Measurements from ENCODE around the gene TCF15.

Gene TCF15

DNA sequence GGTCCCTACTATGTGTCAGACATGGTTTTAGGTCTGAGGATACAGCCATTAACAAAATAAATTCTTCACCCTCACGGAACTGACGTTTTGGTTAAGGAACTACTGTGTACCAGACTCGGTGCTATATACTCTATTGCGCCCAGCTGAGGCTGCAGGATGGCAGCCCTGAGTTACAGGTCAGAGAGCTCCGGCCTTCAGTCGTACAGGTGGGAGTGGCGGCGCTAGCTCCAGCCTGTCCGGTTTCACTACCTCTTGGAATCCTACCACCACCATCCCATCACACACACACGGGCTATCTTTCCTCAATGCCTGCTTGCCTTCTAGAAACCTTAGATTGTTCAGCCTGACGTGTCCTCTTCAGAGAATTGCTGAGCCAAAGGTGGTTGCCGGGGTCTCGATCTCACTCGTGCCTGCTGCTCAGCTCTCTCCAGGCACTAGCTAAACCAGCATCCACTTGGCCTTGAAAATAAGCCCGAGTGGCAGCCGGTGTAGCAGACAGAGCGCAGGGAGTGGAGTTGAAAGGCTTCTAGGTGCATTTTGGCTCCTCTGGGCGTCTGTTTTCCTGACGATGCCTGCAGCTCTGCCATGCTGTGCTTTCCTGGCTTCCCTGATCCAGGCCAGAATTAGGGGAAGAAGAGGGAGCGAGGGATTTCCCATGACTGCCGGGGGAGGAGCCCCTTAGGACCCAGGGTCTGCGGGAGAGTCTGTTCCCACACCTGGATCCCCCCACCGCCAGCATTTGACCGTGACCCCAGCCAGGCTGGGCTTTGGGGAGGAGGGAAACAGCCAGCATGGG, 1.1 kb upstream of the TCF15 start:
- DNase-seq (ENCODE audit: low spot score) = no peak

DNA sequence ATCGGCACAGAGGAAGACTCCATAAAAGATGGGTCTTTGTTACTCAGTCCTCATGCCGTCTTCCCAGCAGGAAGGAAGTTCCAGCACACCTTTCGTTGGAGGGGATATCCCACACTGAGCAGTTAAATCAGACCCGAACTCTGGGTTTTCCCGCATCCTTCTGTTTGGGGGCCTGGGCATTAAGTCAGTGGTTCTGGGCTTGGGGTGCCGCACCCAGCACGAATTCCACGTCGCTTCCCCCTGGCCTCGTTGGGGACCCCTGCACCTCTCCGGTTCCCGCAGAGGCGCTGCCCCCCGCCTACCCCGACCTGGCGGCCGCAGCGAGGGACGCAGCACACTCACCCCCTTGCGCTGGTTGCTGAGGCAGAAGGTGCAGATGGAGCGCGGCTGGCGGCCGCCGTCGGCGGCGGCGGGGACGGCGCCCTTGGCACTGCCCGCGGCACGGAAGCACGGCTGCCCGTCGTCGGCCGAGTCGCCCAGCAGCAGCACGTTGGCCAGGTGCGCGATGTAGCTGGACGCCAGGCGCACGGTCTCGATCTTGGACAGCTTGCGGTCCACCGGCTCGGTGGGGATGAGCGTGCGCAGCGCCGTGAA, 641 bp downstream of the TCF15 start:
- no peak for DNase-seq (ENCODE audit: low spot score)

DNA sequence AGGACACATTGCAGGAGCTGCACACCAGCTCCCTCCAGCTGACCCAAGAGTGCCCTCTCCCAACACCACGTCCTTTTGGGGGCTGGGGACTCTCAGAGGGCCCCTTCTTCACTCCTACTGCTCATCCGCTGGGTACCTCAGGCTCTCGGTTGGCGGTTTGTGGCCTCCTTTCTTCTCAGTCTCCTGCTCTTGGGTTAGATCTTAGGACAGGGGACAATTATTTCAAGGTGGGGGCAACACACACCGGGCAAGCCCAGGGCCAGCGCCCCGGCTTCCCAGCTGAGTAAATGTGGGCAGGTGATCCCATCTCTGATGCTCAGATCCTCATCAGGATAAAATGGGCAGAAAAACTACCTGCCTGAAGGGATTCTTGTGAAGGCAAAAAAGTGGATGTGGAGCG, 1.1 kb downstream of the TCF15 start:
- no peak for DNase-seq (ENCODE audit: low spot score)

DNA sequence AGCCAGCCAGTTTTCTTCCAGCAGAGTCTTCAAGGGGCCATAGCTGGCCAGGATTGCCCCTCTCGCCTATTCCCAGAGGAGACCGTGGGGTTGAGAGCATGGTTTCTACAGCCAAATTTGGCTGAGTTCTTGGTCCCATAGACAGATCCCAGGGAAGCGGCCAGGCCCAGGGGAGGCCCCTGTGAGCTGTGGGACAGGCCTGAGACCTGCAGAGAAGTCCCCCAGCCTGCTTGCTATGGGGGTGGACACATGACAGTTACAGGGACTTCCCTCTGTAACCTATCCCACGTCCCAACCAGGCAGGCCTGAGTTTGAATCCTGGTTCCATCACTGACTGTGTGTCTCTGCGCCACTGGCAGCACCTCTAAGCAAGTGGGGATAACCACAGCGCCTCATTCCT, 2.6 kb downstream of the TCF15 start:
- no peak for DNase-seq (ENCODE audit: low spot score)

DNA sequence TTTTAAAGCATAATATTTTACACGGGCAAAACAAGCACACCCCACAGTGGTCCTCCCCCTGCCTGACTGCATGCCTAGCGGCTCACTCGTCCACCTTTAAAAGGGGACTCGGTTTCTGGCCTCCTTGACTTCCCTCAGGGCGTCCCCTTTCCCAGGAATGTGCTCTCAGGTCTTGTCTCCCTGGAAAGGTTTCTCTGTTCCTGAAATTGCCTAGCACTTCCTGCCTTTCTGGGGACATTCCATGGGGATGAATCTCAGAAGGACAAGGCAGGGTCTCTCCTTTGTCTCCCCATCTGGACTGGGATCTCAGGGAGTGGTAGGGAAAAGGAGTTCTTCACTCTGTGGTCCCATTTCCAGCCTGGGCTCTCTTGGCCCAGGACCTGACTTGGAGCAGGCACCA, 4.9 kb downstream of the TCF15 start:
- DNase-seq (ENCODE audit: low spot score) = no peak

DNA sequence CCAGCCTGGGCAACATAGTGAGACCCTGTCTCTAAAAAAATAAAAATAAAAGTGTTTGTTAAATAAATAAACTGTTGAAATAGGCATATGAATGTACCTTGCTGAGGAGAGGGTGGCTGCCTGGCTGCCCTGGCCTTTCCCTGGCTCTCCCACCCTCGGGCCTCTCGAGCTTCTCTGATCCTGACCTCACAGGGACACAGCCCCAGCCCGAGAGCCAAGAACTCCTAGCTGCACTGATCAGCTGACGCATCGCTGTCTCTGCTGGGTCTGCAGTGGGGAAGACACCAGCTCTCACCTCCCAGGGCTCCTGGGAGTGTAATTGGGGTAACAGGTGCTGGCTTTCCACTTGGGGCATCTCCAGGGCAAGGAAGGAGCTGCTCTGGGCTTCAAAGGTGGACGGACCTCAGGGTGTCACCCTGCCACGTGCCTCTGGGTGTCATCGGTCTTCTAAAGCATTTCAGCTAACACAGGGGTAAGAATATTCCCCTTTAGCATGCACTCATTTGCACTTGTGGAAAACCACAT, 6.9 kb downstream of the TCF15 start:
- no peak for DNase-seq (ENCODE audit: low spot score)

DNA sequence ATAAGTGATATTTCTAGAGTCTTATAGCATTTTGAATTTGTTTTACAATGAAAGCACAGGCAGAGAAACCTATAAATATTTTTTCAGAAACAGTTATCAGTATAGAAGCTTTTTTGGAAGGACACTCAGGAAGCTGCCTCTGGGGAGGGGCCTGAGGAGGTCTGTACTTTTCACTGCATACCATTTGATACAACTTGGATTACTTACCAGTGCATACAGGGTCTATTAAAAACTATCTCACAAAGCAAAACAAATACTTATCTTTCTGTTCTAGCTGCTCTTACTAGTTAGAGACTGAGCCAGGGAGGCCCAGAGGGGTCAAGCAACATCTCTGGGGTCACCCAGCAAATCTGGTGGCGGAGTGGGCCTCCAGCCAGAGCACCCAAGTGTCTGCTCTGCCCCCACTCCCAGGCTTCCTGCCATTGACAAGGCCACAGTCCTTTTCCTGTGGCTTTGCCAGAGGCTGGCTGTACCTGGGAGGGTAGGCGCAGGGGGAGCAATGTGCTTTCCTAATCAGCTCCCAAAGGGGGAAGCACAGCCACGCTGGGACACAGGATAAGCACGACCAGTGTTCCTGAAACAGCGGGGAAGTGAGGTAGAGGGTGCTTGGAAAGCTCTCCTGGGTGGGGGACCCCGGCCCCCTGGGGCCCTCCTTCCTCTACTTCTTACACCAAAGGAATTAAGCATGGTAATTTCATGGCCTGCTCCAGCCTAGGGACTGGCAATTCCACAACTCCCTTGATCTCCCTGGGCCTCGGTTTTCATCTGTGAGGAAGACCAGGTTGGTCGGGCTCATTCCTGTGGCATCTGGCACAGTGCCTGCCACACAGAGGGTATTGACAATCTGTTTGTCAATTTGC, 7.8 kb downstream of the TCF15 start:
- DNase-seq (ENCODE audit: low spot score) = no peak

- no peak for DNase-seq (ENCODE audit: low spot score)
Measured at GRCh38 chr20:600736-601135, 9.4 kb downstream of the TCF15 start.

DNA sequence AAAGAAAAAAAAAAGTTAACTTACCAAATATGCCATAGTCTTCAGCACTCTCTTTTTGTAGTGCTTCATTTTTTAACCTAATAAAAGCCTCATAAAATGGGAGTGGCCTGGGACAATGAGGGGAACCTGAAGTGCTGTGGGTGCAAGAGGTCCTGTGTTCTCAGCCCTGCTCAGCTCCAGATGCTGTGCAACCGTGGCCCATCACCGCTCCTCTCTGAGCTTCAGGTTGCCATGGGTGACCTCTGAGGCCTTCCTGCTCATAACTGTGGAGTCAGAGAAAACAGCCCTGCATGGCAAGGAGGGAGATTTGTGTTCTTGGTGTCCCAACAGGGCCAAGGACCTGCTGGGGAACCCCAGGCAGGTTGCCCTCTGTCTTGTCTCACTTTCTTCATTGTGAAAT, 10.0 kb downstream of the TCF15 start:
- no peak for DNase-seq (ENCODE audit: low spot score)

- DNase-seq (ENCODE audit: low spot score) = no peak
Measured at GRCh38 chr20:598133-598850, 11.8 kb downstream of the TCF15 start.

- no peak for DNase-seq (ENCODE audit: low spot score)
Measured at GRCh38 chr20:597560-597959, 12.5 kb downstream of the TCF15 start.

DNA sequence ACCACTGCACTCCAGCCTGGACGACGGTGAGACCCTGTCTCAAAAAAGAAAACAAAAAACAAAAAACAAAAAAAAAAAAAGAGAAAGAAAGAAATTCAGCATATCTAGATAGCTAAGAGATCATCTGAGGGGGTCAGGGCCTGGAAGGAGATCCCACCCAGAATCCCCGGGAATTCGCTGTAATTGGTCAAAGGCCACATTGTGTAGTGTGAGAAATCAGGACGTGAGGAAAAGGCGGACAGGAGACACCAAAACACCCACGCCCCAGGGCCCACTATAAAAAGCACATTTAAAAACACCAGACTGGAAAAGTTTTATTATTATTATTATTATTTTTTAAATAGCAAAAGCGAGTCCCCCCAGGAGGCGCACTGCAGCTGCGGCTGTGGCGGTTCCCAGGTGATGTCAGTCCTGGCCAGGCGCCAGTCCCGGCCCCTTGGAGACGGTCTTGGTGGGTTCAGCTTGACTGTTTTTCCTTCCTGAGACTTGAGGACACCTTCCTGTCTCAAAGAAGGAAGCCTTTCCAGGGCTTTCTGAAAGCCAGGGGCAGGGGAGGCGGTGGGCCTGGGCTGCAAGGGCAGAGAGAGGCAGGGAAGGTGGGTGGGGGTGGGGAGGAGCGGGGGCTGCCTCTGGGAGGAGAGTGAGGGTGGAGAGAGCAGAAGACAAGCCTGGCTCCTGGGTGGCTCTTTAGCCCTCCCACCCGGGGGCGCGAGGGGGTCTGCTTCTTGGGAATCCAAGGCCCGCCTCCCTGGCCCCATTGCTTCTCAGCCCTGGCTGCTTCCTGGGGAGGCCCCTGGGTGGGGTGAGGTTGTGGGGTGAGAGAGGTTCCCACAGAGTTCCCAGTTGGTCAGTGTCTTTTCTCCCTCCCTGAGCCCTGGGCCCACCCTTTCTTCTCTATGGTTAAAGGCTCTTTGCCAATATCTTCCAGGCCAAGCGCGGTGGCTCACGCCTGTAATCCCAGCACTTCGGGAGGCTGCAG, 14.5 kb downstream of the TCF15 start:
- no peak for DNase-seq (ENCODE audit: low spot score)

DNA sequence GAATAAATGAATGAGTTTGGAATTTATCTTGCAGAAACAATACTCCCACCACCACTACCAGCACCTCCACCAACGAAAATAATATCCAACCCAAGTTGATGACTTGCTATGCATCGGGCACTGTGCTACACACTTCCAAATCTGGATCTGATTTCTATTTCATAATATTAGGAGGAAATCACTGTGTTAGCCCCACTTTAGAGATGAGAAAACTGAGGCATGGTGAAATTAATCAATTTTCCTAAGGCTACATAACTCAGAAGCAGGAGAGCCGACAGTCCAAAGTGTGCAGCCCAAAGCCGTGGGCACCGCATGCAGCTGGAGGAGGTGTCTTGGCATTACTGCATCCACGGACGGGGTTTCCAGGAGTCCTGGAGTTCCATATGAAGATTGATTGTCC, 17.6 kb downstream of the TCF15 start:
- DNase-seq (ENCODE audit: low spot score) = no peak

DNA sequence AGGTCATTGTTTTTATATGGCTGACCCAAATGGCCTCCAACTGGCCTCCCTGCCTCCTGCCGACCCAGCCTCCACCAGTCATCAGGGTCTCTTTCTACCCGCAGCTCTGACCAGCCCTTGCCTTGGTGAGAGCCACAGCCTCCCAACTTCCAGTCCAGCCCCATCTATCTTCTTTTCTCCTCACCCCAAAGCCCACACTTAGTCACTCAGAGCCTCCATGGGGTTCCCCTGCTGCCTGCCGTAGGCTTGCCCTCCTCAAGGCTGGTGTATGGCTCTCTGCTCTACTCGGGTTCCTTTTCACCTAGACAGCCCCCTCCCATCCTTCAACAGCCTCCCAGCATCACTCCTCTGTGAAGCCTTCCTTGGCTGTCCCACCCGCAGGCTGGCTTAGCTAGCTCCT, 18.2 kb downstream of the TCF15 start:
- DNase-seq (ENCODE audit: low spot score) = no peak

GRCh38 chr20:588932-589672, 21.0 kb downstream of the TCF15 start:
- DNase-seq (ENCODE audit: low spot score) = no peak

DNA sequence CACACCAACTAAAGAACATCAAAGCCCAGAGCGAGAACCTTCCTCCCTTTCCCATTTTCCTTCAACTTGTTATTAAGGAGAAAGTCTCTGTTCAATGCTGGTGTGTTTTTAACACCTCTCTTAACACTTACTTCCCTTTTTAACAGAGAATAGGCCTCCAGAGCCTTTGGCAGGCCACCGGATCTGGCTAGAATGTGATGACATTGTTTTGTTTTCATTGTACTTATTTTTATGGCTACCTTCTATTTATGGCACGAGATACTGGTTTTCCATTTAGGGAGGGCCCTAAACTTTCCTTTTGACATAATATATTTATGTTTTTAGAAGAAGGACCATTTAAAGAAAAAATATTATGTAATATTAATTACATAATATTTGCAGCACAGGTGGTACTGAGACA, 21.6 kb downstream of the TCF15 start:
- no peak for DNase-seq (ENCODE audit: low spot score)

DNA sequence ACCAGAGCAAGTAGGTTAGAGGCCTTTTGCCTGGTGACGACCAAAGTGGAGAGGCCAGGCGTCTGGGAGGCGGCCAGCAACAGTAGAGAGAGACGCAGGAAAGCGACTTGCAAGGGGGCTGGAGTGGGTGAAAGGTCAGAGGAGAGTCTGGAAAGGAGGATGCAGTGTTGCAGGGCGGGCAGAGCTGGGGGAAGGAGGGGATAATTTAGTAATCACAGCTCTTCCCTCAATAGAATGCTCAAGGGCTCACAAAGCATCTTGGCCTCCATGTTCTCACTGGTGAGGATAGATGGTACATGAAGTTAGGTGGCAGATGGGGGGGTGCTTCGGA, 25.2 kb downstream of the TCF15 start:
- DNase-seq (ENCODE audit: low spot score) = no peak

- DNase-seq (ENCODE audit: low spot score) = no peak
Measured at GRCh38 chr20:584161-584970, 25.7 kb downstream of the TCF15 start.

DNA sequence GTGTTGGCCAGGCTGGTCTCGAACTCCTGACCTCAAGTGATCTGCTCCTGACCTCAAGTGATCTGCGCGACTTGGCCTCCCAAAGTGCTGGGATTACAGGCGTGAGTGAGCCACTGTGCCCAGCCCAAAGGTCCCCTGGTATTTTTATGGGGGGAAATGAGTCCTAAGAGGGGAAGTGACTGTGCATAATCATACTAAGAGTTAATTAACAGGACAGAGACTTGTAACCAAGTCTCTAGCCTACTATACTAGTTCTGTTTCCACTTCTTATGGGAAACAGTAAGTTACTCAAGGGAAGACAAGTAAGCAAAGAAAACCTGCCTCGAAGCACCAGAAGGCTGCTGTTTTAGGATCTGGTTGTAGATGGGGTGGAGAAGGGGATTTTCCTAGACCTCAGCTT, 27.9 kb downstream of the TCF15 start:
- no peak for DNase-seq (ENCODE audit: low spot score)

Measured in ecto neural progenitor cell (in vitro differentiated cells).